Natural killer cell (primary cell): ENCODE data around the gene ATP8A1. TPM values are rescaled to one million over a fixed set of nuclear protein-coding genes. Genes with fewer than 3 reads are reported as not detected.

Source experiments
- ATAC-seq, 3 donors: fragments of 150-1000 bp in 2 of 3; fragments of 200-7000 bp in 1 of 3; cut with Tn5 transposase; 1 replicate in 1 of 3; 2 replicates in 2 of 3; pipeline ENCODE4 v1.10.0; 2021; ENCODE audit warnings: mild to moderate bottlenecking in 2 of 3, moderate library complexity in 2 of 3
- DNase-seq, 2 donors: peaks; one replicate each; pipeline versions ENCODE4 v3.0.0 to v3.0.0-alpha.2; 2013 to 2021; ENCODE audit warnings: mixed read lengths in 1 of 2
- H3K27ac ChIP-seq: one replicate; pipeline ENCODE4 v1.5.1; 2013; ENCODE audit warnings: mild to moderate bottlenecking, low read length
- H3K27me3 ChIP-seq: one replicate; pipeline ENCODE4 v1.6.1; 2013; ENCODE audit warnings: low read length; ENCODE audit not compliant: control insufficient read depth, insufficient read depth
- H3K36me3 ChIP-seq: one replicate; pipeline ENCODE4 v1.6.1; 2013; ENCODE audit warnings: low read length; ENCODE audit not compliant: control insufficient read depth, insufficient read depth
- H3K4me1 ChIP-seq: one replicate; pipeline ENCODE4 v1.6.1; 2013; ENCODE audit warnings: low read length; ENCODE audit not compliant: control insufficient read depth, insufficient read depth
- H3K4me3 ChIP-seq: one replicate; pipeline ENCODE4 v1.5.1; 2013; ENCODE audit warnings: low read length
- H3K9me3 ChIP-seq: one replicate; pipeline ENCODE4 v1.6.1; 2013; ENCODE audit warnings: low read length; ENCODE audit not compliant: control insufficient read depth, insufficient read depth
- H3K27ac Mint-ChIP-seq, 2 donors: one replicate each; pipeline ENCODE4 v1.8.0; 2022; ENCODE audit warnings: mild to moderate bottlenecking in 2 of 2, mixed read lengths in 2 of 2, moderate library complexity in 1 of 2
- H3K27me3 Mint-ChIP-seq, 2 donors: one replicate each; pipeline ENCODE4 v1.8.0; 2022; ENCODE audit warnings: low read depth in 2 of 2, mixed read lengths in 2 of 2
- H3K36me3 Mint-ChIP-seq: one replicate; pipeline ENCODE4 v1.8.0; 2022; ENCODE audit warnings: mixed read lengths
- H3K4me1 Mint-ChIP-seq, 2 donors: one replicate each; pipeline ENCODE4 v1.8.0; 2022; ENCODE audit warnings: mixed read lengths in 2 of 2
- H3K4me3 Mint-ChIP-seq: one replicate; pipeline ENCODE4 v1.8.0; 2022; ENCODE audit warnings: mild to moderate bottlenecking, moderate library complexity, mixed read lengths
- H3K9me3 Mint-ChIP-seq, 2 donors: one replicate each; pipeline ENCODE4 v1.8.0; 2022; ENCODE audit warnings: mixed read lengths in 2 of 2
- WGBS: methylation state at CpG from one replicate; pipeline ENCODE4 v1.1.7; 2013; ENCODE audit warnings: missing lambda C conversion rate; ENCODE audit not compliant: insufficient coverage; 5-methylcytosine and 5-hydroxymethylcytosine counted together
- intact Hi-C: fragments of 100-400 bp; cut with micrococcal nuclease; formaldehyde crosslinking; loops from one replicate; pipeline ENCODE4 v1.14.2; 2022
- total RNA-seq, 4 donors: library from RNA; stranded (reverse); fragments of 120-200 nt in 1 of 4; gene quantifications; one replicate each; pipeline versions ENCODE4 v1.2.3 to v1.2.4, GENCODE V29; 2013 to 2022
- TF ChIP-seq, protein P1 (sequence below): fragments of 200-600 bp; IDR thresholded peaks from one replicate; pipeline ENCODE4 v1.8.0; 2022; ENCODE audit warnings: antibody characterized with exemption

The ATP8A1 gene
- total RNA-seq, 3 donors from 2014 or later (not counting 1 experiment from before 2014, with no cell fraction given) = 84.8 to 156 (median 147) TPM

DNA sequence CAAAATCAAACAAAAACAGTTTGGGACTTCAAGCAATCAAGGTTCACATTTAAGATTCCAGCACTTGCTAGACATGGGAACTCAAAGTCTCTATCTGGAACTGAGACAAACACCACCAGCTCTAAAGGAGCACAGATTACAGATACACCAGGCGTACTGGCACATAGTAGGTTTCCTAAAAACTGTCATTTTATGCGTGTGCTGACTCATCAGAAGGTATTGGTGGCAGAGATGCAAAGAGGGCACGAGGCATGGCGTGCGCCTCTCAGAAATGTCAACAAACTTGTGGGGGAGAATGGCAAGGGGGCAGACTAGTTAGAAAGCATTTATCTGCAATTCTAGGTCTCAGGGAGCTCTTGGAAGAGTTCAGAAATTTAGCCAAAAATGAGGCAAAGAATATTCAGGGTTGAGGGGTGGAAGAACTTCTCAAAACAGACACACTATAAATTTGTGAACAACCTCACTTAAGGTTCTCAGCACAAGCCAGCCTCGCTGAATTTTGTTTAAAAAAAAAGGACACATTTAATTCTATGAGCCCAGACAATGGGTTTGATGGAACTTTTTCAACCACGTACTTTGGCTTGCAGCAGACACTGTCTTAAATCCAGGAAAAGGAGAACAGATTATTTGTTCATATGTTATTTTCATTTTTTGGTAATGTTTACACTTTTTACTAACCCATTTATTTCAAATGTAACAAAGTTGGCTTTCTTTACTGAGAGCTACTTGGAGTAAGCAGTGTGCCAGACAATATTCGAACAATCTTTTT is 159.6 kb downstream of the ATP8A1 start:
- Mint-ChIP-seq H3K4me1 (no peaks in the 10 kb centered on the region), H3K36me3 (no peaks in the 10 kb centered on the region)
- 99% methylated on average over 7 of the region's 8 CpGs for WGBS

DNA sequence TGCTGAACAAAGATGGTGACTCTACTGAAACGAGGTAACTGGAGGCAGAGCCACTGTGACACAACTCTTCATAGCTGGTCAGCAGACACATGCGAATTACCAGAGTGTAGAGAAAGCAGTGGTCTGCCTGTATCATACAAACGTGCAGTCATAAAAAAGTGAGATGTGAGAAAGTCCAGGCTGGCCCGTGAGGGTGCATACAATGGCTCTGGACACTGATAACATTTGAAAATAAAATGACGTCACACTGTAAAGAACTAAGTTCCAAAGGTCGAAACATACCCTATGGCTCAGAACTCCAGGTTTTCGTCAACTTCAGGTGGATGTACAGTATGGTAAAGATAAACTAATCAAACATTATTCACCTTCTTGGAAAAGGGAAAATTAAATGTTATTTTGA is 163.9 kb downstream of the ATP8A1 start:
- intact Hi-C loops = no loop called here
- Mint-ChIP-seq H3K27ac (no peak overlapping the region), H3K27me3 (no peaks in the 10 kb centered on the region), H3K9me3 (no peaks in the 10 kb centered on the region), H3K4me3 (no peak overlapping the region), H3K4me1 (peaks cover 16 to 31% of the 10 kb centered on the region in 2 donors), H3K36me3 (no peaks in the 10 kb centered on the region)
- H3K4me1 ChIP-seq = no peaks in the 10 kb centered on the region
- DNase-seq (no peak), ATAC-seq (no peak)
- WGBS = 93% methylated on average over 6 of the region's 7 CpGs
- TF ChIP-seq, protein P1, sequence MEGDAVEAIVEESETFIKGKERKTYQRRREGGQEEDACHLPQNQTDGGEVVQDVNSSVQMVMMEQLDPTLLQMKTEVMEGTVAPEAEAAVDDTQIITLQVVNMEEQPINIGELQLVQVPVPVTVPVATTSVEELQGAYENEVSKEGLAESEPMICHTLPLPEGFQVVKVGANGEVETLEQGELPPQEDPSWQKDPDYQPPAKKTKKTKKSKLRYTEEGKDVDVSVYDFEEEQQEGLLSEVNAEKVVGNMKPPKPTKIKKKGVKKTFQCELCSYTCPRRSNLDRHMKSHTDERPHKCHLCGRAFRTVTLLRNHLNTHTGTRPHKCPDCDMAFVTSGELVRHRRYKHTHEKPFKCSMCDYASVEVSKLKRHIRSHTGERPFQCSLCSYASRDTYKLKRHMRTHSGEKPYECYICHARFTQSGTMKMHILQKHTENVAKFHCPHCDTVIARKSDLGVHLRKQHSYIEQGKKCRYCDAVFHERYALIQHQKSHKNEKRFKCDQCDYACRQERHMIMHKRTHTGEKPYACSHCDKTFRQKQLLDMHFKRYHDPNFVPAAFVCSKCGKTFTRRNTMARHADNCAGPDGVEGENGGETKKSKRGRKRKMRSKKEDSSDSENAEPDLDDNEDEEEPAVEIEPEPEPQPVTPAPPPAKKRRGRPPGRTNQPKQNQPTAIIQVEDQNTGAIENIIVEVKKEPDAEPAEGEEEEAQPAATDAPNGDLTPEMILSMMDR = no peak
- H3K27ac ChIP-seq = no peak overlapping the region
- no peaks in the 10 kb centered on the region for H3K9me3 ChIP-seq
- H3K27me3 ChIP-seq = no peaks in the 10 kb centered on the region
- peaks cover 12% of the 10 kb centered on the region for H3K36me3 ChIP-seq
- no peak overlapping the region for H3K4me3 ChIP-seq

More for the DNA sequence above, 159.6 kb downstream of the ATP8A1 start:
- TF ChIP-seq, protein P1 = no peak
- Histone ChIP-seq H3K4me1 (no peaks in the 10 kb centered on the region), H3K27ac (no peak overlapping the region), H3K36me3 (peaks cover 27% of the 10 kb centered on the region), H3K9me3 (no peaks in the 10 kb centered on the region), H3K27me3 (no peaks in the 10 kb centered on the region), H3K4me3 (no peak overlapping the region)
- intact Hi-C loops = no loop called here
- H3K4me3 Mint-ChIP-seq = no peak overlapping the region
- no peak overlapping the region for H3K27ac Mint-ChIP-seq
- ATAC-seq (no peak), DNase-seq (no peak)
- no peaks in the 10 kb centered on the region for H3K9me3 Mint-ChIP-seq
- no peaks in the 10 kb centered on the region for H3K27me3 Mint-ChIP-seq

DNA sequence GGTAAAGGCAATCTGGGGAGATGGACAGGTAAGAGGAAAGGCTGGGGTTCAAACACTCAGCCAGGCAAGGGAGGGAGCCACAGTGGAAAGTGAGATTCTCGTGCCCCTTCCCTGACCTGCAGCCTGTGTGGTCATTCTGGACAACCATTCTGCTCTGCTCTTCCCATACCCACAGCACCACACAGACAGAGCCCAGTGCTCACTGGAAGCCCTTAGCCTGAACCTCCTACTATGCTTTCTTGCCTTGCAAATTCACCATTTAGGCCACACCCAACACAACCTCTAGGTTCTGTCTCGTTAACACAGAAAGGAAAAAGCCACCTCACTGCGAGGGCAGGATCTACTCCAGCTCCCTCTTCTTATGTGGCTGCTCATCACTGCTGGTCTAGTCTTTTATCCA is 166.9 kb downstream of the ATP8A1 start:
- TF ChIP-seq, protein P1 = no peak
- no peaks in the 10 kb centered on the region for H3K9me3 Mint-ChIP-seq
- H3K27ac ChIP-seq = no peak overlapping the region
- no peak overlapping the region for H3K4me3 ChIP-seq
- no peaks in the 10 kb centered on the region for H3K27me3 Mint-ChIP-seq
- no peaks in the 10 kb centered on the region for H3K36me3 Mint-ChIP-seq
- H3K36me3 ChIP-seq = peaks cover 9% of the 10 kb centered on the region
- H3K4me1 ChIP-seq = no peaks in the 10 kb centered on the region
- no peak for ATAC-seq
- peaks cover 16 to 31% of the 10 kb centered on the region in 2 donors for H3K4me1 Mint-ChIP-seq
- intact Hi-C loops = no loop called here
- 96% methylated on average over 3 of the region's 3 CpGs for WGBS
- no peak overlapping the region for H3K4me3 Mint-ChIP-seq
- DNase-seq = no peak
- no peak overlapping the region for H3K27ac Mint-ChIP-seq
- H3K27me3 ChIP-seq = no peaks in the 10 kb centered on the region
- no peaks in the 10 kb centered on the region for H3K9me3 ChIP-seq

GRCh38 chr4:42489095-42489494 is 167.8 kb downstream of the ATP8A1 start:
- no peaks in the 10 kb centered on the region for H3K36me3 Mint-ChIP-seq
- intact Hi-C loops = no loop called here
- no peak for DNase-seq

More at GRCh38 chr4:42489095-42489494, 167.8 kb downstream of the ATP8A1 start:
- Histone ChIP-seq H3K4me3 (no peak overlapping the region), H3K36me3 (peaks cover 11% of the 10 kb centered on the region), H3K9me3 (no peaks in the 10 kb centered on the region), H3K4me1 (no peaks in the 10 kb centered on the region), H3K27me3 (no peaks in the 10 kb centered on the region), H3K27ac (no peak overlapping the region)
- H3K27ac Mint-ChIP-seq = no peak overlapping the region
- peaks cover 16 to 31% of the 10 kb centered on the region in 2 donors for H3K4me1 Mint-ChIP-seq
- no peaks in the 10 kb centered on the region for H3K9me3 Mint-ChIP-seq
- H3K27me3 Mint-ChIP-seq = no peaks in the 10 kb centered on the region
- TF ChIP-seq, protein P1 = no peak
- ATAC-seq = no peak
- H3K4me3 Mint-ChIP-seq = no peak overlapping the region
- whole genome bisulfite sequencing = 76% methylated on average over 6 of the region's 6 CpGs
